ENCODE measurements around the gene GABRP.

GABRP gene

DNA sequence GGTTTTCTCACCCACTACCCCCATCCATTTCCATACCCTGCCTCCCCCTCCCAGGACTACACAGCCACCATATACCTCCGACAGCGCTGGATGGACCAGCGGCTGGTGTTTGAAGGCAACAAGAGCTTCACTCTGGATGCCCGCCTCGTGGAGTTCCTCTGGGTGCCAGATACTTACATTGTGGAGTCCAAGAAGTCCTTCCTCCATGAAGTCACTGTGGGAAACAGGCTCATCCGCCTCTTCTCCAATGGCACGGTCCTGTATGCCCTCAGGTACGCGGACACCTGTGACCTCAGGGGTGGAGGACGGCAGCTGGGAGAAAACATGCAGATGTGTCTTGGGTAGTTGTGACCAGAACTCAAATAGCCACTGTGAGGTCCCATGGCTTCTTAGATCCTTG lies 11.6 kb downstream of the GABRP start:
- H3K4me3 ChIP-seq = no peak overlapping the region
- no peak for DNase-seq (ENCODE audit: low spot score)
- no peak for TF ChIP-seq CTCF (IDR thresholded peaks at IDR 0.05)
- no peak overlapping the region for H3K27ac ChIP-seq

- H3K27ac ChIP-seq = no peak overlapping the region
These were observed 22.1 kb downstream of the GABRP start for GRCh38 chr5:170805666-170806065.

GRCh38 chr5:170809551-170809950 lies 26.0 kb downstream of the GABRP start:
- no peak for DNase-seq (ENCODE audit: low spot score)
- Histone ChIP-seq H3K4me3 (no peak overlapping the region), H3K27ac (no peak overlapping the region)
- TF ChIP-seq CTCF (IDR thresholded peaks at IDR 0.05) = no peak

More at GRCh38 chr5:170805666-170806065, 22.1 kb downstream of the GABRP start:
- H3K4me3 ChIP-seq = no peak overlapping the region
- no peak for TF ChIP-seq CTCF (IDR thresholded peaks at IDR 0.05)
- DNase-seq (ENCODE audit: low spot score) = no peak

GRCh38 chr5:170811719-170812118 lies 28.2 kb downstream of the GABRP start:
- Histone ChIP-seq H3K4me3 (no peak overlapping the region), H3K27ac (no peak overlapping the region)
- no peak for TF ChIP-seq CTCF (IDR thresholded peaks at IDR 0.05)
- no peak for DNase-seq (ENCODE audit: low spot score)

GRCh38 chr5:170813231-170813630 lies 29.7 kb downstream of the GABRP start:
- no peak for DNase-seq (ENCODE audit: low spot score)
- Histone ChIP-seq H3K4me3 (no peak overlapping the region), H3K27ac (no peak overlapping the region)
- TF ChIP-seq CTCF (IDR thresholded peaks at IDR 0.05) = no peak

GRCh38 chr5:170817195-170817594 lies 33.7 kb downstream of the GABRP start:
- no peak overlapping the region for H3K27ac ChIP-seq
- TF ChIP-seq CTCF (IDR thresholded peaks at IDR 0.05) = no peak
- no peak for DNase-seq (ENCODE audit: low spot score)
- no peak overlapping the region for H3K4me3 ChIP-seq

DNA sequence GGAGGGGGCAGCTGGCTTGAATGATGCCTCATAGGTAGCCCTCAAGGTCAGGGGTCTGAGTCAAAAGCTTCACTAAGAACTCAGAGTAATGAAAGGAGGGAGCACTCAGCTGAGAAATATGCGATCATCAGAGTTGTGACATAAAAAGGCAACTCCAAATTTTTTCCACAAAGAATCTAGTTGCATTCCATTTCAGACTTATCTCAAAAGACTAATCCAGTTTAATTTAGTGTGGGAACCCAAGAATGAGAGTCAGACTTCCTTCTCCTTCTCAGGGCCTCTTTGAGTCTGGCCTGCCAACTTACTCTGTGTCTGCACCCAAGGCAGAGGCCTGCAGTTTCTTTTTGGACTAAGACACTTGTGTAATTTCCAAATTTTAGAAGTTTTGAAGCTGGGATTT lies 34.7 kb downstream of the GABRP start:
- DNase-seq (ENCODE audit: low spot score) = no peak
- Histone ChIP-seq H3K4me3 (no peak overlapping the region), H3K27ac (no peak overlapping the region)
- no peak for TF ChIP-seq CTCF (IDR thresholded peaks at IDR 0.05)

All from coronary artery (tissue), 2 donors.